Activated CD8-positive, alpha-beta memory T cell treated with anti-CD3 and anti-CD28 coated beads, Interleukin-2, amount 50 U/mL, for 48 hours (primary cell): ENCODE measurements around the gene PEX14.

Experiments
- DNase-seq: peaks from one replicate; pipeline ENCODE4 v3.0.0-alpha.2; 2020

Gene PEX14

GRCh38 chr1:10553118-10553517, 78.4 kb downstream of the PEX14 start:
- no peak for DNase-seq

GRCh38 chr1:10555635-10556429, 81.1 kb downstream of the PEX14 start:
- no peak for DNase-seq

DNA sequence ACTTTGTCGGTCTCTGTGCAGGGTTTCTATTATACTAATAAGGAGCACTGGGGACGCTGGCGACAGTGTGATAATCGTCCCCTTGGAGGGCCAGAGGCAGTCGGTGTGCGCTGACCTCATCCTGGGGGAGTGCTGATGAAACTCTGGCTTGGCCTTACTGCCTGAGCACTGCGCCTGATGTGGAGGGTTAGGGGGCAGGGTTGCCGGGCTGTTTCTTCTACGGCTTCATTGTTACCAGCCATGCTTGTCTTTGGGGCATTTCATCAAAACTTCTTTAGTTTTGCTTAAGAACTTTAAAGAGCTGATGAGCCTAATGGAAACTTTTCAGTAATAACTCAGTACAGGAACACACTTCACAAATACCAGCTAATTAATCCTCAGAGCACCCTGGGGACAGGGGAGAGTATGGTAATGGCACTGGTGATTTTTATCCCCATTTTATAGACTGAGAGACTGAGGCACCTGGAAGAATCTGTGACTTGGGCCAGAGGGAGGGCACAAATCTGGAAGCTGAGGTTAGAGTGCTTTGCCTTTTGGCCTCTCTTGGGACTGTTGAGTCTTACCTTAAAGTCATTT, 81.8 kb downstream of the PEX14 start:
- no peak for DNase-seq

DNA sequence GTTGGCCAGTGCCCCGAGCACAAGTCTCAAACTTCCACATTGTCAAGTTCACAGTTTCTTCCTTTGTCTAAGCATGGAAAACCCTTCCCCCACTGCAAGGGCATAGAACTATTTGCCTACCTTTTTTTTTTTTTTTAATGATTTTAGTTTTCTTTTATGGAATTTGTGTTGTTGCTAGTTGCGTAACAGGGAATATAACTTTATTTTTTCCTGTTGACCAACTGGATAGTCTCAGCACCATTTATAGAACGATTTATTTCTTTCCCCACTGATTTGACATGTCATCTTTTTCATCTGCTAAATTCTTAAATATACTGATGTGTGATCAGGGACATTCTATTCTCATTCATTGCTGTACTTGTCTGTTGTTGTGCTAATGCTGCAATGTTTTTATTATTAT, 83.0 kb downstream of the PEX14 start:
- DNase-seq, result no peak

DNA sequence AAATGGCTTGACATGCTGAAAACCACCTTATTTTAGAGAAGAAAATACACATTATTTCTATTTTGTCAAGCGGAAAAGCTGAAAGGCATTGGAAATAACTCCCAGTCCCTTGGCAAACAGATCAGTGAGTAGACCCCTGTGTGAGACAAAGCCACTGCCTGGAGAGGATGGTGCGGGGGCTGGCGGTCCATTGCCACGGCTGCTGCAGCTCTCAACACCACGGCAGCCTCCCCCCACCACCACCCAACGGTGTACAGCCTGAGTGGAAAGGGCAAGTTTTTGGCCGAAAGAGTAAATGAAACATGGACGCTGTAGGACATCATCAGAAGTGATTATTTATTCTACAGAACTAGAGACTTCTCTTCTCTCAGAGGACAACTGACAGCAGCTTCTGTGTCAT, 84.6 kb downstream of the PEX14 start:
- DNase-seq, result no peak

- no peak for DNase-seq
Observed at GRCh38 chr1:10561497-10561896, 86.7 kb downstream of the PEX14 start.

DNA sequence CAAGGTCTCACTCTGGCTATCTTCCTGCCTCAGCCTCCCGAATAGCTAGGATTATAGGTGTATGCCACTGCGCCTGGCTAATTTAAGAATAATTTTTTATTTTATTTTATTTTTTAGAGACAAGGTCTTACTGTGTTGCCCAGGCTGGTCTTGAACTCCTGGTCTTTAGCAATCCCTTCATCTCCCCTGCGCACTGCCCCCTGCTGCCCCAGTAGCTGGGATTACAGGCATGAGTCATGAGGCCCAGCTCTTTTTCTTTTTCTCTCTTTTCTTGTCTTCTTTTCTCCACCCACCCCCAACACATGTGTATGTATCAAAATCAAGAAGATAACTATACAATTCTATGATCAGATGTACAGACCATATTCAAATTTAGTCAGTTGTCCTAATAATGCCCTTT, 87.2 kb downstream of the PEX14 start:
- no peak for DNase-seq

DNA sequence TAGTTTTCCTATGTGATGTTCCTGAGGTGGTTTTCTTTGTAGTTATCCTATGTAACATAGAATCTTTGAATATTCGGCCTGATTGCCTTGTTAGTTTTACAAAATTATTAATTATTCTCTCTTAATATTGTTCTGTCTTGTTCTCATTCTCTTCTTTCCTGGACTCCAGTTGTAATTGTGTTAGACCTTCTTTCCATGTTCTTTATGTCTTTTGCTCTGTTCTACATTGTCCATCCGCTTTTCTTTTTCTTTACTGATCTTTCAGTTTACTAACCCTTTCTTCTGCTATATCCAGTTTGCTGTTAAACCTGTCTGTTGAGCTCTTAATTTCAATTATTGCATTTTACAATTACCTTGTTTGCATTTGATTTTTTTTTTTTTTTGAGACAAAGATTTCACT, 89.3 kb downstream of the PEX14 start:
- DNase-seq, result no peak

- DNase-seq, result no peak
Observed at GRCh38 chr1:10569531-10569930, 94.8 kb downstream of the PEX14 start.

GRCh38 chr1:10575616-10576015, 100.9 kb downstream of the PEX14 start:
- DNase-seq, result no peak

GRCh38 chr1:10578070-10578469, 103.3 kb downstream of the PEX14 start:
- DNase-seq, result no peak

DNA sequence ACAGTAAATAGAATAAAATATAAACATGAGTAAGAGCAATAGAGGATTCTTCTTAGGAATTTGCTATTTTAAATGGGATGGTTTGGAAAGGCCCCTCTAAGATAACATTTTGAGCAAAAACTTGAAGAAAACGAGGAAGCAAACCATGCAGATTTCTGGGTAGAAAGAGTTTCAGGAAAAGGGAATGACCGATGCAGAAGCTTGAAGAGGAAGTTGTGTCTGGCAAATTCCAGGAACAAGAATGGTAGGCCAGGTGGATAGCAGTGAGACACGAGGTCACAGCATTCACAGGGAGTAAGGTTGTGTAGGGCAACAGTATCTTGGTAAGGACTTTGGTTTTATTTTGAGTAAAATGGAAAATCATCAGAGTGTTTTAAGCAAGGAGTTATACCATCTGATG, 108.9 kb downstream of the PEX14 start:
- no peak for DNase-seq

DNA sequence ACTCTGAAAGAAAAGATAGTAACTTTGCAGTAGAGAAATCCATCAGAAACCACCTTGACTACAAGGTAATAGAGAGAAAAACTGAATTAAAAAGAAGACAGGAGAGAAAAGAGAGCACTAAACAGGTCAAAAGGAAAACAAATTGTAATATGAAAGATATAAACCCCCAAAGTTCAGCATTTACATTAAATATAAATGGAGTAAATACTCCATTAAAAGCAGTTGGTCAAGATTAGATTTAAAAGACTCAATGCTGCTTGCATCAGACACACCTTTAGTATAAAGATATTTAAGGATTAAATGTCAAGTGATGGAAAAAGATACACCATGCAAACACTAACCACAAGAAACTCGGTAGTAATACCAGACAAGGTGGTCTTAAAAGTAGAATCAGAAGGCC, 110.5 kb downstream of the PEX14 start:
- DNase-seq, result no peak

- DNase-seq, result no peak
Observed at GRCh38 chr1:10586125-10586524, 111.4 kb downstream of the PEX14 start.

- no peak for DNase-seq
Observed at GRCh38 chr1:10588640-10589039, 113.9 kb downstream of the PEX14 start.

DNA sequence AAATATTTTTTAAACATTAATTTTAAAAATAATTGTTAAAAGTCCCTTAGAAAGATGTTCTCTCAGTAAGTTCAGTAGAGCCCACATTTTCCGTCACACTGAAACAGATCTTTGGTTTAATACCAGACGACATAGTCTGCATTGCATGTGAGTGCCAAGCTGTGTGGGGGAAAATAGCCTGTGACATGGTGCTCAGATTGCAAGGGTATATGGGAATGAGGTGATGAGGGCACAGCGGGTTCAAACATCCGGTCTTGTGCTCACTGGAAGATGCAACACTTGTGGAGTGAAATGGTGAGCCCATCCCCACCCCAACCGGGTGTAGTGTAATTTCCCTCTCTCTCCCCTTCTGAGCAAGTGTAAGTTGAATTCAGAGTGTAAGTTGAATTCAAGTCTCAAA, 114.3 kb downstream of the PEX14 start:
- DNase-seq, result no peak

DNA sequence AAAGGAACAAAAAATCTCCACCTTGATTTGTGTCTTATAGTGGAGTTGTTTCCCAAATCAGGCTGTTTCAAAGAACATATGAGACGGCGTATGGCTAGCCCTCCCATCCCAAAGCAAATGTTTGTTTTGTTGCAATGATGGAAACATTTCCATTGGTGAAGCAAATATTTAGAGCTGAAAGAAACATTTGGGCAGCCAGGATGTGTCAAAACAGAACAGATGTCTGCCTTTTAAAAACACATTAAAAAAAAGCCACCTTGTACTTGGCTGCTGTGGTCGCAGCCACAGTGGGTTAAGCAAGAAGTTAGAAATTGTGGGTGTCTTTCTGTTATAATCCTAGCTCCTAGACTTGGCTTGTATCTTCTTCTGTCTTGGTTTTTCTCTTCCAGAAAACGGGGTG, 116.3 kb downstream of the PEX14 start:
- no peak for DNase-seq

GRCh38 chr1:10592373-10592772, 117.6 kb downstream of the PEX14 start:
- no peak for DNase-seq

DNA sequence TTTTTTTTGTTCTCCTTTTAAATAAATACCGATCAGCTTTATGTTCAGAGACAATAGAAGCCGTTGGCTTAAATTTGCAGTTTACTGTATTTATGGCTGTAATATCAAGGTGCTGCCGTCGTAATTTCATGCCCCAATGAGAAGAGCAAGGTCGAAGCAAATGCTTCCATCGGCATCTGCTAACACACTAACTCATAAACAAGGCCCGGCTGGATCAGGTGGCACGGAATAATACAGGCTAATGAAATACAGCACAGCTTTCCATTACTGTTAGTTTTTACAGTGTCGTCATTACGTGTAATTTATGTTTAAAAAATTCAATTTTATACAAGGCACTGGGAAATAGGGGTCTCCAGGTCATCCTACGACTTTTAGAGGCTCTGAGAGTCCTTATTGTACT, 119.0 kb downstream of the PEX14 start:
- DNase-seq, result no peak

GRCh38 chr1:10594595-10595223, 120.0 kb downstream of the PEX14 start:
- no peak for DNase-seq

- no peak for DNase-seq
Observed at GRCh38 chr1:10596780-10597179, 122.0 kb downstream of the PEX14 start.

- no peak for DNase-seq
Observed at GRCh38 chr1:10597492-10598388, 123.0 kb downstream of the PEX14 start.

GRCh38 chr1:10598389-10598702, 123.6 kb downstream of the PEX14 start:
- DNase-seq, result no peak
